CD14-positive monocyte (primary cell): ENCODE measurements around the gene OR10G3. TPM values are rescaled to one million over a fixed set of nuclear protein-coding genes. Genes with fewer than 3 reads are reported as not detected.

ENCODE experiments used
- DNase-seq, 3 donors: peaks; one replicate each; pipeline ENCODE4 v3.0.0-alpha.2; 2011 to 2022
- H2AFZ ChIP-seq: 2 replicates; pipeline ENCODE4 v1.6.0; 2012; ENCODE audit warnings: mild to moderate bottlenecking, low read depth, low read length, inconsistent platforms; ENCODE audit not compliant: insufficient read depth, poor library complexity, severe bottlenecking
- H3K27ac ChIP-seq, 2 donors: 1 replicate in 1 of 2; 2 replicates in 1 of 2; pipeline ENCODE4 v1.5.1; 2012 to 2013; ENCODE audit warnings: low read length in 2 of 2, control low read depth in 1 of 2, inconsistent platforms in 1 of 2, low read depth in 1 of 2, mild to moderate bottlenecking in 1 of 2
- H3K27me3 ChIP-seq, 2 donors: one replicate each; pipeline versions ENCODE4 v1.6.0 to v1.6.1; 2011 to 2013; ENCODE audit warnings: low read length in 2 of 2; ENCODE audit not compliant: control insufficient read depth in 2 of 2, insufficient read depth in 2 of 2
- H3K36me3 ChIP-seq, 2 donors: replicated peaks in 1 of 2; 1 replicate in 1 of 2; 2 replicates in 1 of 2; pipeline versions ENCODE4 v1.5.1 to v1.6.1; 2012 to 2013; ENCODE audit warnings: low read length in 2 of 2, control low read depth in 1 of 2, inconsistent platforms in 1 of 2, mild to moderate bottlenecking in 1 of 2; ENCODE audit not compliant: insufficient read depth in 2 of 2, control insufficient read depth in 1 of 2
- H3K4me1 ChIP-seq, 2 donors: 1 replicate in 1 of 2; 2 replicates in 1 of 2; pipeline versions ENCODE4 v1.5.1 to v1.6.1; 2012 to 2013; ENCODE audit warnings: low read length in 2 of 2, control low read depth in 1 of 2, inconsistent platforms in 1 of 2, mild to moderate bottlenecking in 1 of 2, moderate library complexity in 1 of 2; ENCODE audit not compliant: insufficient read depth in 2 of 2, control insufficient read depth in 1 of 2
- H3K4me2 ChIP-seq: replicated peaks from 2 replicates; pipeline ENCODE3; 2012; ENCODE audit warnings: low read length, moderate library complexity, mild to moderate bottlenecking; ENCODE audit not compliant: poor library complexity, severe bottlenecking; ENCODE audit errors: extremely low read depth
- H3K4me3 ChIP-seq, 3 experiments: fragments of 200-600 bp in 1 of 3; sonication (generic) in 1 of 3; replicated peaks in 1 of 3; 1 replicate in 2 of 3; 2 replicates in 1 of 3; pipeline ENCODE4 v1.5.1; 2011 to 2013; ENCODE audit warnings: low read length in 3 of 3, mild to moderate bottlenecking in 3 of 3, control low read depth in 2 of 3, low read depth in 2 of 3, inconsistent platforms in 1 of 3, moderate library complexity in 1 of 3
- H3K79me2 ChIP-seq: 2 replicates; pipeline ENCODE4 v1.6.0; 2012; ENCODE audit warnings: mild to moderate bottlenecking, control low read depth, inconsistent platforms, low read length, moderate library complexity; ENCODE audit not compliant: insufficient read depth
- H3K9ac ChIP-seq: 2 replicates; pipeline ENCODE4 v1.6.0; 2017; ENCODE audit warnings: low read length, mild to moderate bottlenecking; ENCODE audit not compliant: insufficient read depth, poor library complexity, severe bottlenecking
- H3K9me3 ChIP-seq, 2 donors: replicated peaks in 1 of 2; 1 replicate in 1 of 2; 2 replicates in 1 of 2; pipeline versions ENCODE4 v1.5.1 to v1.6.1; 2012 to 2013; ENCODE audit warnings: low read length in 2 of 2, control low read depth in 1 of 2; ENCODE audit not compliant: control insufficient read depth in 1 of 2, insufficient read depth in 1 of 2
- H4K20me1 ChIP-seq: 2 replicates; pipeline ENCODE4 v1.6.0; 2012; ENCODE audit warnings: mild to moderate bottlenecking, low read length, control low read depth, moderate library complexity; ENCODE audit not compliant: insufficient read depth
- H3K27ac Mint-ChIP-seq, 7 donors: one replicate each; pipeline ENCODE4 v1.8.0; 2020; ENCODE audit warnings: mild to moderate bottlenecking in 7 of 7, mixed read lengths in 7 of 7, moderate library complexity in 6 of 7, inconsistent platforms in 2 of 7
- H3K27me3 Mint-ChIP-seq, 3 donors: one replicate each; pipeline ENCODE4 v1.8.0; 2021 to 2022; ENCODE audit warnings: low read depth in 3 of 3, mild to moderate bottlenecking in 3 of 3, mixed read lengths in 3 of 3, moderate library complexity in 3 of 3, inconsistent platforms in 1 of 3
- H3K36me3 Mint-ChIP-seq, 2 donors: one replicate each; pipeline ENCODE4 v1.8.0; 2020; ENCODE audit warnings: mixed read lengths in 2 of 2, inconsistent platforms in 1 of 2, mild to moderate bottlenecking in 1 of 2
- H3K4me1 Mint-ChIP-seq: one replicate; pipeline ENCODE4 v1.8.0; 2020; ENCODE audit warnings: mild to moderate bottlenecking, mixed read lengths
- H3K4me3 Mint-ChIP-seq, 2 donors: one replicate each; pipeline ENCODE4 v1.8.0; 2020; ENCODE audit warnings: mild to moderate bottlenecking in 2 of 2, mixed read lengths in 2 of 2, moderate library complexity in 1 of 2
- H3K9me3 Mint-ChIP-seq, 7 donors: one replicate each; pipeline ENCODE4 v1.8.0; 2020 to 2022; ENCODE audit warnings: mixed read lengths in 7 of 7, mild to moderate bottlenecking in 6 of 7, moderate library complexity in 6 of 7, inconsistent platforms in 2 of 7
- CTCF ChIP-seq: fragments of 200-600 bp; IDR thresholded peaks from one replicate; pipeline ENCODE4 v1.8.0; 2022; ENCODE audit warnings: antibody characterized with exemption, mild to moderate bottlenecking
- WGBS: methylation state at CpG from one replicate; pipeline ENCODE4 v1.1.5; 2013; ENCODE audit warnings: missing lambda C conversion rate; ENCODE audit not compliant: insufficient coverage; 5-methylcytosine and 5-hydroxymethylcytosine counted together
- intact Hi-C, 2 donors: fragments of 100-400 bp; cut with micrococcal nuclease; formaldehyde crosslinking; loops; one replicate each; pipeline versions ENCODE4 v1.15.0 to v1.15.1; 2023
- polyA plus RNA-seq, 3 donors: library from polyadenylated mRNA; depleted of rRNA in 1 of 3; unstranded in 2 of 3; stranded (reverse) in 1 of 3; fragments of 300-500 nt in 2 of 3; fragments of >200 nt in 1 of 3; fragmentation: Illumina TruSeq in 2 of 3; gene quantifications; 1 replicate in 2 of 3; 2 replicates in 1 of 3; pipeline ENCODE4 v1.2.3, GENCODE V29; 2012 to 2021

The OR10G3 gene
- polyA plus RNA-seq, 3 donors, result not detected

DNA sequence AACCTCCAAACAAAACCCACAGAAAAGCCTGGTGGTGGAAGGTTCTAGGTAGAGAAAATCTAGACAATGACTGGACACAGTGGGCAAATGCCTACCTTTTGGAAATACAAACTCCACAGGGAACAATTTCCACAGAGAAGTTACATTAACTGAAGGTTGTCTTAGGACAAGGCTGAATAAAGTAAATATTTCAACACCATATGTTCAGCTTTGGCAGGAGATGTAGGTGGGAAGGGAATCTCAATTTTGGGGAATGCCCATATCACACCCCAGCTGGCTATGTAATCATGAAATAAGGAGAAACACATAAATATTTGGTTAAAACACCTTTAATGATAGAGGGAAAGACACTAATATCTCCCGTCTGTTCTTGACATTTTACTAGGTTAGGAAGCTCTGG is 59.1 kb downstream of the OR10G3 start:
- TF ChIP-seq CTCF, result no peak
- no peak overlapping the region for H3K4me3 Mint-ChIP-seq
- H3K9me3 Mint-ChIP-seq, result peaks cover 0 to 5% (median 2%) of the 10 kb centered on the region in 7 donors
- no peak overlapping the region for H3K4me2 ChIP-seq
- no CpG with 5 or more reads among the region's 1 CpG for WGBS
- H3K27ac ChIP-seq, result no peak overlapping the region
- peaks cover 2% of the 10 kb centered on the region for H3K4me1 Mint-ChIP-seq
- no peak overlapping the region for H3K9ac ChIP-seq
- no peaks in the 10 kb centered on the region for H3K9me3 ChIP-seq
- H3K79me2 ChIP-seq, result no peaks in the 10 kb centered on the region
- H4K20me1 ChIP-seq, result no peaks in the 10 kb centered on the region
- DNase-seq, result no peak
- H2AFZ ChIP-seq, result no peak overlapping the region
- peaks cover 0 to 7% of the 10 kb centered on the region in 2 donors for H3K27me3 ChIP-seq
- peaks cover 0 to 2% of the 10 kb centered on the region in 2 donors for H3K36me3 Mint-ChIP-seq
- H3K27ac Mint-ChIP-seq, result no peak overlapping the region
- H3K4me1 ChIP-seq, result peaks cover 0 to under 1% of the 10 kb centered on the region in 2 donors
- H3K4me3 ChIP-seq, result no peak overlapping the region
- intact Hi-C loops, result no loop called here
- peaks cover 23 to 35% (median 34%) of the 10 kb centered on the region in 3 donors for H3K27me3 Mint-ChIP-seq
- H3K36me3 ChIP-seq, result no peaks in the 10 kb centered on the region

GRCh38 chr14:21518725-21519124 is 61.2 kb downstream of the OR10G3 start:
- Mint-ChIP-seq H3K4me3 (no peak overlapping the region), H3K9me3 (peaks cover 0 to 5% (median 0%) of the 10 kb centered on the region in 7 donors), H3K36me3 (no peaks in the 10 kb centered on the region), H3K27ac (no peak overlapping the region), H3K27me3 (peaks cover 10 to 23% (median 19%) of the 10 kb centered on the region in 3 donors), H3K4me1 (no peaks in the 10 kb centered on the region)
- H3K9me3 ChIP-seq, result no peaks in the 10 kb centered on the region
- TF ChIP-seq CTCF, result no peak
- no peak overlapping the region for H3K9ac ChIP-seq
- WGBS, result no CpG with 5 or more reads among the region's 2 CpGs
- H3K4me2 ChIP-seq, result no peak overlapping the region
- H2AFZ ChIP-seq, result no peak overlapping the region
- H3K27ac ChIP-seq, result no peak overlapping the region
- no peaks in the 10 kb centered on the region for H3K36me3 ChIP-seq
- no peaks in the 10 kb centered on the region for H4K20me1 ChIP-seq
- H3K4me3 ChIP-seq, result no peak overlapping the region
- intact Hi-C loops, result loop anchor here in 1 of 2 donors (10.0 kb wide), 1 partner anchor 84 kb away; no protein-coding TSS in a partner anchor
- no peaks in the 10 kb centered on the region for H3K27me3 ChIP-seq
- H3K79me2 ChIP-seq, result no peaks in the 10 kb centered on the region
- no peak for DNase-seq
- no peaks in the 10 kb centered on the region for H3K4me1 ChIP-seq

Other genes starting within 250 kb of the OR10G3 start
- 10 to 100 TPM; 15.7 to 37.3 (median 26.6) TPM for gene SUPT16H, start 196.1 kb downstream of the OR10G3 start, polyA plus RNA-seq
- 10 to 100 TPM in 2 of 3 donors, 1 to 10 TPM in 1; 8.2 to 34.2 (median 15.1) TPM for gene CHD8, start 124.0 kb downstream of the OR10G3 start, polyA plus RNA-seq
- gene RAB2B, start 103.1 kb downstream of the OR10G3 start, polyA plus RNA-seq, result 1 to 10 TPM; 2.1 to 9.9 (median 5.1) TPM
- gene TOX4, start 102.9 kb downstream of the OR10G3 start, polyA plus RNA-seq, result 10 to 100 TPM; 28.3 to 73.1 (median 68.5) TPM
- gene METTL3, start 68.7 kb downstream of the OR10G3 start, polyA plus RNA-seq, result 100 to 1,000 TPM in 1 of 3 donors, 10 to 100 TPM in 1, 1 to 10 TPM in 1; 9.5 to 116 (median 10.8) TPM
- gene SALL2, start 53.7 kb downstream of the OR10G3 start, polyA plus RNA-seq, result not detected
- not detected for gene OR10G2, start 54.9 kb upstream of the OR10G3 start, polyA plus RNA-seq
- gene OR4E2, start 73.8 kb upstream of the OR10G3 start, polyA plus RNA-seq, result not detected
- gene OR4E1, start 93.7 kb upstream of the OR10G3 start, polyA plus RNA-seq, result not detected